ENCODE results near the gene KIF16B.
"Not testable (repeated sequence)": the region's sequence is repeated elsewhere in the genome, so short reads cannot be mapped to it uniquely, and the experiment has no call there.

KIF16B gene

DNA sequence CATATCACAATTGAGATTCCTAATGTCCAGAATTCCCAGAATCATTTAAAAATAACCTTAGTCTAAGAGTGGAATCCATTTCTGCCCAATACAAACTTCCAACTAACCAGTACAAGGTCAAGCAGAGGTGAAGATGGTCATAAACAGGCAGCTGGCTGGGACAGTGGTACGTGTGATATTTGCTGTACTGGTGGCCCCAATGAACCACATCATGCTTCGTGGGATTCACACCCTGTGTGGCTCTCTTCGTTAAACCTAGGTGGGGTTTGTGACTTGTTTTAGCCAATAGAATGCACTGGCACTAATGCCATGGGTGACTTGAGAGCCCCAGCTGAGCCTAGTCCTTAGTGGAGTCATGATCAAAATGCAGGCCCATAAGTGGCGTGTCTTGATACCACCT, 286.6 kb downstream of the KIF16B start:
- DNase-seq (ENCODE audit: low spot score): no peak

DNA sequence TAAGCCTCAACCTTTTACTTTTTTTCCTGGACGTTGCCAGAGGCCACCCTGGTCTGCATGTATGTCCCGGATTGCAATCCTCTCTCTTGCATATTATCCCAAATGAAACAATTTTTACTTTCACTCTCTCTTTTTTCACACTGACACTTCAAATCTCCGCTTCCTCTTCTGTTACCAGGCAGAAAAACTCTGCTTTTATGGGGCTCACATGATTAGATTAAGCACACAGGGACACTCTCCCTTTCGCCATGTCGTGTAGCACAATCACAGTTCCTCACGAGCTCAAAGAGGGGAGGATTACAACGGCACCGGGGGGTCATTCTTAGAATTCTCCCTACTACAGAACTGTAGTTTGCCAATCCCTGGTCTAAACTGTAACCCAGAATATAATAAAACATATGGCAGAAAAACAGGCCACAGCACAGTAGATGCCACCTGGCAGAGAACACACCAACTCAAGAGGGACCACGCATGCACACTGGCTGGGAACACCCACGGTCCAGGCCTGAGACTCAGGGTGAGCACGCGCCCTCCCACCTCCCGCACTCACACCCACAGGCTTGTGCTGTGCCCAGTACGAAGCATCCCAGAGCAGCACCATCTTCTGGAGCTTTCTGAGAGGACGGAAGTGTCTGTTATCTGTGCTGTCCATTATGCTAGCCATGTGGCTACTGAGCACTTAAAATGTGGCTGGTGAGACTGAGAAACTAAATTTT, 288.7 kb downstream of the KIF16B start:
- DNase-seq (ENCODE audit: low spot score): no peak

DNA sequence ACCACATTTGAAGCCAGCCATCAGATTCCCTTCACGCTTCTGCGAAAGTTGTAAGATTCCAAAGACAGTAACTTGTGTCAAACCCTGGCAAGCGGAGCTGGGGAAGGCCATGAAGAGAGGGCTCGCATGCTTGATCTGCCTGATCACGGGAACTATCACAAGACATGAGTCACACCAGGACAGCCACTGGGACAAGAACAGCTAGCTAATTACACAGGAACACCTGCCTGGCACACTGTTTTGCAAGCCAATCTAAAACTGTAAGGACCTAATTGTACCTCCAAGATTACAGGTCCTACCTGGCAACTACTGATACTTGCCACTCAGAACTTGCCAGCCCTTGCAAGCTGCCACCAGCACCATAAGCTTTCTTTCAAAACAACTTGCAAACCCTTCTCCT, 289.3 kb downstream of the KIF16B start:
- no peak for DNase-seq (ENCODE audit: low spot score)

DNA sequence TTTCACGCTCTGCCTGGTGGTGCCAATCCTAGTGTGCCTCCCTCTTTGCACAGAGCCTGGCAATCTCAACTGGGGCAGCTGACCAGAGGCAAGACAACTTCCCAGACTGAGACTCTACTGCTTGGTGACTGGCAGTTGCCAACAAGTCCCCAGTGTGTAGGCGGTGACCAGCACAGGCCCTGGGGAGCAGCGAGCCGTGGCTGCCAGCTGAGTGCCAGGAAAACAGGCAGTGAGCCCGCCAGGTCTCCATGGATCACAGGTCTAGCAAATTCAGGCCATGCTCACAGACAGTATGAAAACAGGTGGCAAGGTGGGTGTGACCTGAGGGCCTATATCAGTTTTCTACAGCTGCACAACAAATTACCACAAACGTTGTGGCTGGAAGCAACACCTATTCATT, 289.9 kb downstream of the KIF16B start:
- no peak for DNase-seq (ENCODE audit: low spot score)

DNA sequence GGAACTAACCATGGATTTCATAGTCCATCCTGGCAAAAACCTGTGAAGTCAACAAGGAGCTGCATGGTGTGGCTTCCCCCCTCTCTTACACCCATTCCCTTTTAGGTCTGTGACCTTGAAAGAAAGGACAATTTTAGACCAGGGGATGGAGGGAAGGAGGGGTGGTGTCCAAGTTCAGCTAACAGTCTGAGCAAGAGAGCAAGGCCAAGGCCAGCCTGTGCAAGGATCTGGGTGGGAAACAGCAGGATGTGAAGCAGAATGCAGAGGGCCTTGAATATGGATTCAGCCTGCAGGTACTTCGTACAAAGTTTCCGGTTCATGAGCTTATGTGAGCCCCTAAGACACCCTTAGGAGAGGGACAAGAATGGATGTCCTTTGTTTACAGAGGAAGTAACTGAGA, 293.0 kb downstream of the KIF16B start:
- no peak for DNase-seq (ENCODE audit: low spot score)

DNA sequence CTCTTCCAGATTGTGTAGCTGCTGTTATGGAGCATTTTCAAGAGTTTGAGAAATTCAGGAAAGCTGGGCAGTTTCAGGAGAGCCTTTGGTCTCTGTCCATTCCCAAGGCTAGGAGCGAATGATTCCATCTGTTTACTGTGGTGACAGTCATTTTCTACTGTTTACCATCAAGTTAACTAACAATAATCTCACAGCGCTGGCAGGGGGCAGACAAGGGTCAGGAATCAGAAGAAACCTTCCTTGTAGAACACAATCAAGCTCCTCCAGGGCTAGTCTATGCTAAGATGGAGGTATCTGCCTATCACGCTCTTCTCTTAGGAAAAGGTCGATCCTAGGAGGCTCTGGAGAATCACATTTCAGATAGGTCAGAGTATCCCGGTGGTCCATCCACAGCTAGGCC, 293.9 kb downstream of the KIF16B start:
- DNase-seq (ENCODE audit: low spot score): no peak

DNA sequence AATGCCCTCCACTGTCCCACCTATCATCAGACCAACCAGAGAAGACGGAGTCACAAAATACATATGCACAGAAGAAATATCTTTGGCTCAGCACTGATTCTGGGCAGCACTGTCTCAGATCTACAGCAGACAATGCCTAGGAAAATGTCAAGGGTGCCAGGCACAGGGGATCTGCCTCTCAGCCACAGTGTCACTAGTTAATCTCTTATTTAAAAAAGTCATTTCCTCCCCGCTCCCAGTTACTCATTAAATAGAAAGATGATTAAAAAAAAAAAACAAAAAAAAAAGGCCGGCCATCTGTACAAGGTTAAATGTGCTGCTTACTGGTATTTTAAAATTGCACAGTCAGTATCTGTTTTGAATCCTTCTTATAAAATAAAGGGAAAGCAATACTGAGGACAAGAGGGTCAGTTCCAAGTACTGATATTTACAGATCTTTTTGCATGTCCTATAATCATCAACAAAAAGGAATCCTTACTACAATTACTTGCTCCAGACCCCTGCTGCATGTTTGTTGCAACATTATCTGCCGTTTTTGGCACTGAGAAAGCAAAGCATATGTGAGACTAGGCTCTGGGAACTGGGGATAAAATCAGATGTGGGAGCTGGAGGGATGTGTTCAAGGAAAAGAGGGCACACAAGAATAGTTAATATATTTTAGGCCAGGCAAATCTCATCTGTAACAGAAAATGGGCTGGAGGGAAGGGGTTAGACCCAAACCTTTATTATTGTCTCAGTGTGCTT, 299.3 kb downstream of the KIF16B start:
- DNase-seq (ENCODE audit: low spot score): no peak

DNA sequence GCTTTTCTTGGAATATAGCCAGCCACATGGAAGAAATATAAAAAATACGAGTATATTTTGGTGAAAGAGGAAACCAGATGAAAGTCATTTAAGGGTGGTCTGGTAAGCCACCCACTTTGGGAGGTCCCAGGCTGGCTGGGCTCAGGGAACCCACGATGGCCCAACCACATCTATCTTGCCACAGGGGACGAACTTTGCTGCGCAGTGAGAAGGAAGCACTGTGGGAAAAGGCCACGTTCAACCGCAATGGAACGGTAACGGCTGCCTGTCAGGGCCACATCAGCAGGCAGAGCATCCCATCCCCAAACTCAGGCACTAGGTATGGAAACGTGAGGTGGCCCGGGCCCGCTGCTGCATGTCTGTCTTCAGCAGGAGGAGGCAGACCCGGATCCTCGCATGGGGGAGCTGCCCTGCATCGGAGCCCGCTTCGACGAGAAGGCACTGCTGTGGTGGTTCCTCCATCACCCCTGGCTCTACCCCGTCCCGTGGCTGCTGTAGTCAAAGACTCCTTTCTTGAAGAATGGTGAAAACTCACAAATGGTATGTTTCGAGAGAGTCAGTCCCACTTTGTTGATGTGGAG, 300.4 kb downstream of the KIF16B start:
- no peak for DNase-seq (ENCODE audit: low spot score)

DNA sequence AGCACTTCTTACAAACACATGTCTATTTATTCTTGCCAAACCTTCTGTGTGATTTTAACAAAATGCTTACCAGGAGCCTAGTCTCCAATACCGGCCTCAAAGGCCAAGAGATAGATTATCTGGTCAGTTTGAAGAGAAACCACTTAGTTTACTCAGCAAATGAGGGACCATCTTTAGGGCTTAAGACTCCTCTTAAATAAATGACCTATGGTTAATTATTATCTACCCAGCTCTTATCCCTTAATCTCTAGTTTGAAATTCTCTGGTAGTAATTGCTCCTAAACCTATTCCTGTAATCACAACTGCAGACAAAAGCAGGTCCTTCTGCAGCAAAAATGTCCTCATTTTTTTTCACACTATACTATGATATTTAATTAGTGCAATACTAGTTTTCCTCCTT, 301.8 kb downstream of the KIF16B start:
- no peak for DNase-seq (ENCODE audit: low spot score)

DNA sequence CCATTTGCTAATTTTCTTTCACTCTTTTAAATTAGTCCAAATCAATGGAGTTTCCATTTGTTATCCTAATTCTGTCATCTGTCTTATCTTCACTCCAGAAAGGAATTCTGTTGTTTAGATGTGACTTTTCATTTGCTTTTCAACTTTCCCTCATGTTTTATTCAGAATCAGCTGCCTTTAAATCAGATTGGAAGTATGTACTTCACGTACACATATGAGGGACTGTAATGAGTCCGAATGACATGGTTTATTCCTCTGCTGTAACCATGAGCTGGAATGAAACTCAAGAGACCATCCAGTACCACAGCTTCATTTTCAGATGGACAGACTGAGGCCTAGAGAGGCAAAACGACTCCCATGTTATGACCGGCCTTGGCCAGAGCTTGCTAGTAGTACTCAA, 302.3 kb downstream of the KIF16B start:
- no peak for DNase-seq (ENCODE audit: low spot score)

DNA sequence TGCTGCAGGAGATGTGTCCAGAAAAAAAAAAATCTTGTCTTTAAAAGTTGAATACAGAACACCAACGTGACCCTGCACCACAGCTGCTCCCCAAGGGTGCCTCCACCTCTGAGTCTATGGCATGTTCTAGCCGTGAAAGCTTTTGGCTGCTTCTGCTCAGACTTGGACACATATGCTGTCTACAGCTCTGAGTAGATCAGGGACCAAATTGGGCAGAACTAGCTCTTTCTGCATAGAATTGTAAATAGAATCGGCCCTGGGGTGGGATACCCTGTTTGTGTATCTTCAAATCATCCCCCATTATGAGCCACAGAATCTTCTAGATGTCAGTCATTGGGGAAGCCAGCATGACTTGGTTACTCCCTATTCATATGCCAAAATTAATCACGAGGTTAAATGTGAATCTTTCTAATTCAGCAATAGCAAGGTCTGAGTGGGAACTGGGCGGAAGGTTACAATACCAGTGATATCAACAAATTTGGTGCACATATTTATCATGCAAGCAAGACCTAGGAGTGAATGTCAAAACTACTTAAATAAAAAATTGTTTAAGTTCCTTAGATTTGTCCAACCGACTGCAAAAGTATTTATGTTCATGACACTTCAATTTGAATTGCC, 302.8 kb downstream of the KIF16B start:
- no peak for DNase-seq (ENCODE audit: low spot score)

DNA sequence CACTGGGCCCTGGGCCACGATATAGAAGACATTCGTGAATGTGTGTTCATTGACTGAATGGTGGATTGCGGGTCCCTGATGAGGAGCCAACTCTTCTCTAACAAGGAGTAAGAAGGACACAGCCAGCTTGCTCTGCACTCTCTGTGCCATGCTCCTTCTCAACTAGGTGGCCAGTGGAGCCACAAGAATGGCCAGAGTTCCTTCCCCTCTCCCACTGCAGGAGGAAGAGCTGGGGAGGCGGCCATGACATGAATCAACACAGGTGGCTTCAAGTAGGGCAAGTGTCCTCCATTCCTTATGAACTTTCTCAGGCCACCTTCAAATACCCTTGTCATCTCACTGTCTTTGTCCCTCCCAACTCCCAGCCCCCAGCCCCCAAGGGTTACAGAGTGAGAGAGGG, 305.7 kb downstream of the KIF16B start:
- no peak for DNase-seq (ENCODE audit: low spot score)

DNA sequence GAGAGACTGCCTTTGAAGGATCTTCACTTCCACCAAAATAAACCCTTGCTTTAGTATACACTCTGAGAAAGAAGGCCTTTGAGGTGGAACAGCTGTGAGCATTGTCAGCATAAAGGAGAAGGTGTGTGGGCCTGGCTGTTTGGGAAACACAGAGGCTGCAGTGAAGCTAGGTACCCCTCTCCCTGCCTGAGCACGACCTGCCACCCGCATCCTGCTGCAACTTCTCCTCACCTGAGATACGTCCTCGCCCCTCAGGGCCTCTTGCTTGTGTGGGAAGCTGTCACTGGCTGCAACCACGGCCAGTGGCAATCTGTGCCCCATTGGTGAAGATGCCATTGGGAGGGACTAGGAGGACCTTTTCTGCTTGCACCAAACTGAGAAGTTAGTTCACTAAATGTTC, 307.9 kb downstream of the KIF16B start:
- no peak for DNase-seq (ENCODE audit: low spot score)

DNA sequence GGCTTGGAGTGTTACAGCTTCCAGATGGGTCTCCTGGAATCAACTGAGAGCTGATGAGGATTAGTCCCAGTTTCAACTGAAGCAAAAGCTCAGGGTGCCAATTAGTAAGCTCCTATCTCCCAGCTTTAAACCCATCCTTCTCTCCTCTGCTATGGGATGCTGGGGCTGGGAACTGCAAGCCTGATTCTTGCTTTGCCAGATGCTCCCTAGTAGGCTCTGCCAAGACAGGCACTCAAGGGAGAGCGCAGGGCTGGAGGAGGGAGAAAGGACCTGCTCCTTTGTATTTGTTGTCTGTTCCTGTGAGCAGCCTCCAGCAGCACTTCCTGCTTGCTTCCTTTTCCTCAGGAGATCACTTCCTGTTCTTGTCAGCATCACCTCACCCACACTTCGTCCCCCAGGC, 309.7 kb downstream of the KIF16B start:
- DNase-seq (ENCODE audit: low spot score): no peak

DNA sequence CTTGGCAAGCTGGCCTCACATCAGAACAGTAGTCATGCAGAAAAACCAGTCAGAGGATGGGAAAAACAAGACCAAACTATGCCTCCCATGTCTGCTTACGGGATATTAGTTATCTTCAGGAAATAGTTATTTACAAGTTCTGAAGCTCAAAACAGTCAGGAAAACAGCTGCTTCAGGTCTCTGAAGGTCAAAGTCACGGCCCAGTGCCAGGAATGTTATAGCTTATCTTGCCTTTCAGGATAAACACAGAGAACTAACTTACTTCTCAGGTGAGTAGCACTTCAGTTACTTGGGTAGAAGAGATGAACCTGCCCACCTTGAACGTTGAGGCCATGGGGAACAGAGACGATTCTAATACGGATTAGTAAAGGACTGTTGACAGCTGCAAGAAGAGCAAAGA, 310.7 kb downstream of the KIF16B start:
- no peak for DNase-seq (ENCODE audit: low spot score)

DNA sequence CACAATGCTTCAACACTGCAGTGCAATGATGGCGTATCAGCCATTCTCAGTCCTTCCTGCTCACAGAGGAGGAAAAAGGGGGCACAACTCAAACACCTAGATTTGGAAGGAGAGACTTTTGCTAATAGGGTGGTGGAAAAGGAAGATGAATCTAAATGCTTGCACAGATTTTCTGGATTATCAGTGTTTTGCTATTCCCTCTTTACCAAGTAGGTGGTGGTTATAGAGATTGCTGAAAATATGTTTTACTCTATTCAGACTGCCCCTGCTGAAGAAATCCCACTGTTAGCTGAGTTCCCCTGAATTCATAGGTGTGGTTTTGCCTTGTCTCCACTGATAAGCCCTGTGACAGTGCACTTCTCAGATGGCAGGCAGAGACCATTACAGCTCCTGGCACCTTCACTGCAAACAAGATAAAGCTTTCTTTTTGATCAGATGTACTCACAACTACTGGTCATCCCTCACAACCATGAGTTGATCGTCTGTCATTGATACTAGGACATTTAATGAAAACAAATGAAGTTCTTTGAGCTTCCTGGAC, 311.4 kb downstream of the KIF16B start:
- DNase-seq (ENCODE audit: low spot score): no peak

DNA sequence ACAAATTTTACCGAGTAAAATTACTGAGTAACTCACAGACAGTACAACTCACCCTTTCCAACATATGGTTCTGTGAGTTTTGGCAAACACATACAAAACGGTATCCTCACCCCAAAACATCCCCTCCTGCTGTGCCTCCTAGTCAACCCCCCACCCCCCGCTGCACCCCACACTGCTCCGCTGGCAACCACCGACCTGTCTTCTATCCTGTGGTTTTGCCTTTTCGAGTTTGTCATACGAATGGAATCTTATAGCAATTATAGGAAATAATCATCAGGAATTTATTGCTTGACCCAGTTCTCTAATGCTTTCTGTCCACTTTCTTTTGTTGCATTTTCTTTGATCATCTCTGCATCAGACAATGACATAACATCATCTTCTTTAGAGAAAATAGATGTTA, 312.3 kb downstream of the KIF16B start:
- peak; percentile 52 for DNase-seq (ENCODE audit: low spot score)

DNA sequence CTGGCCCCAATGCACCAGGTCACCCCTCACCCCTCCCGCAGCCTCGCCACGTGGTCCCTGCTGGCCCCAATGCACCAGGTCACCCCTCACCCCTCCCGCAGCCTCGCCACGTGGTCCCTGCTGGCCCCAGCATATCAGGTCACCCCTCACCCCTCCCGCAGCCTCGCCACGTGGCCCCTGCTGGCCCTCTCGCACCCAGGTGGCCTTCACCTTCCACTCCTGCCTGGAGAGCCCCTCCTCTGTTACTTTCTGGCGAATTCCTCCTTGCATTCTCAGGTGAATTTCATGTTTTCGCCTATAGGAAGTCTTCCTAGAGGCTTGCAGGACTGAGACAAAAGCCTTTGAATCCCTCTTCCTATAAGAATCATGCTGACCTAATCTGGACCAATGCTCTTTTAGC, 313.1 kb downstream of the KIF16B start:
- DNase-seq (ENCODE audit: low spot score): not testable (repeated sequence)

DNA sequence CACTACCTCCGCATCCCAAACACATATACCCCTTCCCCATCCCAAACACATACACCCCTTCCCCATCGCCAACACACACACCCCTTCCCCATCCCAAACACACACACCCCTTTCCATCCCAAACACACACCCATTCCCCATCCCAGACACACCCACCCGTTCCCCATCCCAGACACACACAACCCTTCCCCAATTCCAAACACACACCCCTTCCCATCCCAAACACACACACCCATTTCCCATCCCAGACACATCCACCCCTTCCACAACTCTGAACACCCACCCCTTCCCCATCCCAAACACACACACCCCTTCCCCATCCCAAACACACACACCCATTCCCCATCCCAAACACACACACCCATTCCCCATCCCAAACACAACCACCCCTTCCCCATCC, 314.5 kb downstream of the KIF16B start:
- no peak for DNase-seq (ENCODE audit: low spot score)

DNA sequence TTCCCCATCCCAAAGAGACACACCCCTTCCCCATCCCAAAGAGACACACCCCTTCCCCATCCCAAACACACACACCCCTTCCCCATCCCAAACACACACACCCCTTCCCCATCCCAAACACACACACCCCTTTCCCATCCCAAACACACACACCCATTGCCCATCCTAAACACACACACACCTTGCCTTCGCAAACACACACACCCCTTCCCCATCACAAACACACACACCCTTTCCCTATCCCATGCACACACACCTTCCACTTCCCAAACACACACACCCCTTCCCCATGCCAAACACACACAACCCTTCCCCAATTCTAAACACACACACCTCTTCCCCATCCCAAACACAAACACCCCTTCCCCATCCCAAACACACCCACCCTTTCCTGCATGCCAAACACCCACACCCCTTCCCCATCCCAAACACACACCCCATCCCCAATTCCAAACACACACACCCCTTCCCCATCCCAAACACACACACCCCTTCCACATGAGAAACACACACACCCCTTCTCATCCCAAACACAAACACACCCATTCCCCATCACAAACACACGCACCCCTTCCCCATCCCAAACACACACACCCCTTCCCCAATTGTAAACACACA, 315.3 kb downstream of the KIF16B start:
- no peak for DNase-seq (ENCODE audit: low spot score)

DNA sequence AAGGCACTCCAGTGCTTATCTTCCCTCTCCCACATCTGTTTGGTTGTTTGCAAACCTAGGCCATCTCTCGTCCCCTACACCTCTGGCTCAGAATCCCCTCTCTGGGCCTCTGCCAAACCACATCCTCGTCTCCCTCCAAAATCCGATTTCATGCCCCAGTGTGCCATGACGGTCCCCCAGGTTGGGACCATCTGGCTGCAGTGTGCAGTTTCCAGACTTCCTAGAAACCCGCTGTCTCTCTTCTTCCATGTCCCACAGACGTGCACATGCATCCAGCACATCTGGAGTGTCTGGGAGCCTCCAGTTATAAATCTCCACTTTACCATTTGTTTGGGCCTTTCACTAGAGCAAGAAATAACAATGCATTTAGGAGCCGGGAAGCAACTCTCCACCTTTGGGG, 316.2 kb downstream of the KIF16B start:
- no peak for DNase-seq (ENCODE audit: low spot score)

DNA sequence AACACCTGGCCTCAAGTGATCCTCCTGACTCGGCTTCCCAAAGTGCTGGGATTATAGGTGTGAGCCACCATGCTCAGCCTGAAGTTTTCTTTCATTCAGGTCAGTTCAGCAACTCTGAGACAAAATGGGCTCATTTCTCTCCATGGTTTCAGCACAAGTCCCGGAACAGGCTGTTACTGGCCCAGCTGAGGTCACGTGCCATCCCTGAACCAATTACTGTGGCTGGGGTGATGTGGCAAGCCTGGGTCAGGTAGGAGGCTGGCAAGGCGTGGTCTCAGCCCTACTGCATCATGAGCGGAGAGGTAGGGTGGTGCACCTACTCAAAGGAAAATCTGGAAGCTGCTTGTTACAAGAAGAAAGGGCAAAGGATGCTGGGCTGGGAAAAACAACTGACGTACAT, 326.4 kb downstream of the KIF16B start:
- no peak for DNase-seq (ENCODE audit: low spot score)

Data from AG20443 (cell line).